HG02885 (cell line): ENCODE data around the gene SEC14L2.

Source experiments
- ATAC-seq: cut with Tn5 transposase; IDR thresholded peaks from one replicate; pipeline ENCODE4 v1.9.1; 2021; ENCODE audit warnings: mild to moderate bottlenecking; ENCODE audit not compliant: unreplicated experiment, poor library complexity

The SEC14L2 gene

DNA sequence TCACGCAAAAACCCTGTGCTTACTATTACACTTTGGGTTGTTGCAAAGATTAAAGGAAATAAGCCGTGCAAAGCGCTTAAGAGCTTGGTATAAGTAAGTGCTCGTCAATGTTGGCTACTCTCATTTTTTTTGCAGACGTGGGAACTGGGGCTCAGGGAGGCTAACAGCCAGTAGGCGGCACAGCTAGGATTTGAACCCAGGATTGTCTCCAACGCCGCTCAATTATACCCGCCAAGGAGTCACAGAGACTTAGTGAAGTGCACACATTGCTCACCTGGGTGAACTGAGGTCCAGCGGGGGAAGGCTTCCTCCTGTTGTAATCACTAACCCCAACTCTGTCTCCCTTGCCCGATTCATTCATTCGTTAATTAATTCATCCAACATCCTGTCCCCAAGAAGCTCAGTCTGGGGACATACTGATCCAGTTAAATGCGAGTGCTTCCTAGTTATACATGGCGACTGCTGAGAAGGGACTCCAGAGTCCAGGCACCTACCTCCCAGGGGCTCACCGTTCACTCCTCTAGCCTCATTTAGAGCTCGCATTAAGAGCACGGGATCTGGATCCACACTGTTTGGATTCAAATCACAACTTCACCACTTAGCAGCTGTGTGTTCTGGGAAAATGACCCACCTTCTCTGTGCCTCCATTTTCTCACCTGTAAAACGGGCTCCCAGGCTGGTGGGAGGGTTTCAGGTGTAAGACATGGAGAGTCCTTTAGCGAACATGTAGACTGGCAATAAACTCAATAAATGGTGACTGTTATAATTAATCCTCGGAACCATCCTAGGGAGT is 27.9 kb downstream of the SEC14L2 start:
- ATAC-seq: no peak

DNA sequence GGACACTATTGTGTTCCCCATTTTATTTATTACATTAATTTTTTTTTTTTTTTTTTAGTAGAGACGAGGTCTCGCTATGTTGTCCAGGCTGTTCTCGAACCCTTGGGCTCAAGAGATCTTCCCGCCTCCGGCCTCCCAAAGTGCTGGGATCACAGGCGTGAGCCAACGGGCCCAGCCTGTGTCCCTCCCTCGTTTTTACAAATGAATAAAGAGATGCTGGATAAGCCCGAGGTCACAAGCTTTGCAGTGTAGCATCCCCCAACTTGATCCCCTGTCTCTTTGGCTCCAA is 28.5 kb downstream of the SEC14L2 start:
- ATAC-seq: no peak

- ATAC-seq: no peak
Observed at GRCh38 chr22:30425616-30426387, 29.0 kb downstream of the SEC14L2 start, which contains the start of gene MTFP1. TSS of gene MTFP1 (plus strand) at chr22:30425768. CDS start at chr22:30425880, 112 bp downstream.

- ATAC-seq: no peak
Observed at GRCh38 chr22:30426388-30427353, 29.9 kb downstream of the SEC14L2 start.

- ATAC-seq: no peak
Observed at GRCh38 chr22:30427871-30428270, 31.1 kb downstream of the SEC14L2 start.

- ATAC-seq: no peak
Observed at GRCh38 chr22:30429887-30430286, 33.1 kb downstream of the SEC14L2 start.

GRCh38 chr22:30430933-30431332 is 34.1 kb downstream of the SEC14L2 start:
- no peak for ATAC-seq

GRCh38 chr22:30432096-30432495 is 35.3 kb downstream of the SEC14L2 start:
- ATAC-seq: no peak

GRCh38 chr22:30432520-30432919 is 35.7 kb downstream of the SEC14L2 start:
- ATAC-seq: no peak

- no peak for ATAC-seq
Observed at GRCh38 chr22:30433227-30433626, 36.4 kb downstream of the SEC14L2 start.

DNA sequence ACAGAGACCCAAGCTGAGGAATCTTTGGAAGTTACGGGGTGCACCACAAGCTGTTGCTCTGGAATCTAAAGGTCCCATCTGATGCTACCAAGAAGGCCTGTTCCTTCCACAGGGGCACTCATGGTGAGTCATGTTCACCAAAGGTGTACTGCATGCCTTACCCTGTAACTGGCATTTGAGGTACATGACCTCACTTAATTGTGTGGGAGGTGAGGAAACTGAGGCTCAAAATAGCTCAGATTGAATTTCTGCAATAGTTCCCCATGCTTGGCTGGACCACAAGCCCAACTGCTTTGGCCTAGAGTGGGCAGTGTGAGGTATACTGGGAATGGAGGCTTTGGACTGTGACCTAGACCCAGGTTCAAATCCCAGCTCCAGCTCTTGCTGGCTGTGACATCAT is 37.0 kb downstream of the SEC14L2 start:
- no peak for ATAC-seq

GRCh38 chr22:30434843-30435242 is 38.0 kb downstream of the SEC14L2 start:
- no peak for ATAC-seq

DNA sequence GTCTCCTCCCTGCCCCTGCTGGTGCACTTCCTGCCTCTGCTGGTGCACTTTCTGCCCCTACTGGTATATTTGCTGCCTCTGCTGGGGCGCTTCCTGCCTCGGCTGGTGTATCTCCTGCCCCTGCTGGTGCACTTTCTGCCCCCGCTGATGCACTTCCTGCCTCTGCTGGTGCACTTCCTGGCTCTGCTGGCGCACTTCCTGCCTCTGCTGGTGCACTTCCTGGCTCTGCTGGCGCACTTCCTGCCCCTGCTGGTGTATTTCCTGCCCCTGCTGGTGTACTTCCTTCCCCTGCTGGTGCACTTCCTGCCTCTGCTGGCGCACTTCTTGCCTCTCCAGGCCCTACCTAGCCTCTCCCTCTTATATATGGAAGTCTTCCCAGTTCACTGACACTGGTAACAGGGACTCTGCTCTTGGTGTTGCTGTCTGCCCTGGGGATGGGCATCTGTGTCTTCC is 38.9 kb downstream of the SEC14L2 start:
- no peak for ATAC-seq

- ATAC-seq: no peak
Observed at GRCh38 chr22:30436196-30436595, 39.4 kb downstream of the SEC14L2 start.

DNA sequence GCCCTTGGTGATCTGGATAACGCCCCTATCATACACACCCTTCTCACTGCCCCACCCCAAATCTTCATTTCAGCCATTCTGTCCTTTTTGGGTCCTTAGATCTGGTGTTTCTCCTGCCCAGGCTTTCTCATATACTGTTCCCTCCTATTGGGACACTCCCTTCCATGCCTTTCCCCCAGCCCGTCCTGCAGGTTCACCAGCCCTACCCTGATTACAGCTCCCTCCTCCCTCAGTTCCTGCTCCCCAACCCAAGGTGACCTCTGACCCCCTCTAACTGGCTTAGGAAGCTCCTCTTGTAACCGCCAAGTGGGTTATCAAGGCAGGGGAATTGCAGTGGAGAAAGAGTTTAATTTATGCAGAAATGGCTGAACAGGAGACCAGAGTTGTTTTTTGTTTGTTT is 41.7 kb downstream of the SEC14L2 start:
- ATAC-seq: no peak

GRCh38 chr22:30439226-30439625 is 42.4 kb downstream of the SEC14L2 start:
- no peak for ATAC-seq

DNA sequence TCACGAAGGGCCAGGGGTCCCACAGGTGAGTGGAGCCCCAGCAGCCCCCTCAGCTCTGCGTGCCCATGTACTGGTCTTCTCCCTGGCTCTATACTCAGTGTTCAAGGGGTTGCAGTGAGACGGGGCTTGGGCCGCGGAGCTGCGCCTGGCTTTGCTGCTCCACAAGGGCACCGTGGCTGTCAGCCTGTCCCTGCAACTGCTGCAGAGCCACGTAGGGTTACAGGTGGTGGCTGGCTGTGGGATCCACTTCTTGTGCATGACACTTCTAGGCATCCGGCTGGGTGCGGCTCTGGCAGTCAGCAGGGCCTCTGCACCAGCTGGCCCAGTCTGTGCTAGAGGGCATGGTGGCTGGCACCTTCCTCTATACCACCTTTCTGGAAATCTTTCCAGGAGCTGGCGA is 43.0 kb downstream of the SEC14L2 start:
- ATAC-seq: no peak

- ATAC-seq: no peak
Observed at GRCh38 chr22:30441088-30441487, 44.3 kb downstream of the SEC14L2 start.

GRCh38 chr22:30444632-30445437 is 48.0 kb downstream of the SEC14L2 start:
- ATAC-seq: no peak
